ENCODE measurements around the gene HINT3.
"Not testable (repeated sequence)": the region's sequence is repeated elsewhere in the genome, so short reads cannot be mapped to it uniquely, and the experiment has no call there.

HINT3 gene

DNA sequence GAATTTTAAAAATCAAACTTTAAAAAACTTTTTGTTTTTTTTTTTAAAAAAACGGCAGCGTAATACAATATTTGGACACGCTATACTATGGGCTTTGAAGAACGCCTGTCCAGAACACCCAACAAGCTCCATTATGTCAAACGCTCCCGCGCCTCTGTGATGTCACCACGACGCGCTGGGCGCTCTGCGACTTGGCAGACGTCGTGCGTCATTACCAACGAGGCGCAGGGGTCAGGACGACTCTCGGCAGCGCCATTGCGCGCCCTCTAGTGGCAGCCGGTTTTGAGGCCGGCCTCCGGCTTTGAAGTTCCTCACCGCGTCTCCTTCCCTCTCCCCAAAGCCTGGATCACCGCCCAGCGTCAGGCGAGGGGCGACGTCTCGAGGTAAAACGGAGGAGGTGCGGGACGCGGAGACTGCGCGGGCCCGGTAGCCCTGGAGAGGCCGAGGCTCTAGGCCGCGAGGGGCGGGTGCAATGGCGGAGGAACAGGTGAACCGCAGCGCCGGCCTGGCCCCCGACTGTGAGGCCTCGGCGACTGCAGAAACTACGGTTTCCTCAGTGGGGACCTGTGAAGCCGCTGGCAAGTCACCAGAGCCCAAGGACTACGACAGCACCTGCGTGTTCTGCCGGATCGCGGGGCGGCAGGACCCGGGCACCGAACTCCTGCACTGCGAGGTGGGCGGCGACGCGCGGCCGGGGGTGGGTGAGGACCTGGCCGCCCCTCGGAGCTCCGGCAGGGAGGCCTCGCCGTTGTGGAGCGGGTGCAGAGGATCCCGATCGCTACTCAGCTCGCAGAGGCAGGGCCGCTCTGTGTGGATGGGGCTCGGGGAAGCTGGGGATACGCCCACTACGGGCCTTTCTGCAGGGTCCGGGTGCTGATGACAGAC lies at the start of gene HINT3:
Gene HINT3, plus strand, starts transcription at position 265 of the 885 bp plus-strand sequence. Its CDS starts 208 bp downstream, at position 473.
- CTCF ChIA-PET = interaction anchor here (0.6 to 3.5 kb wide), 48 partner anchors 8 to 691 kb away, joined by 3 to 42 read pairs (median 4); partner anchors contain the start of genes NCOA7 and TRMT11
- POLR2A ChIA-PET = interaction anchor here (0.6 to 3.9 kb wide), 38 partner anchors 8 to 648 kb away, joined by 3 to 55 read pairs (median 5); partner anchors contain the start of genes NCOA7 and TRMT11
- peak; percentile 97 for DNase-seq (ENCODE audit: extremely low spot score)
- TF ChIP-seq CTBP1 (IDR thresholded peaks at IDR 0.05; ENCODE audit: borderline replicate concordance) = peak; percentile 72
- peak; percentile 91 for TF ChIP-seq TARDBP (IDR thresholded peaks at IDR 0.05)
- peak; percentile 99 for TF ChIP-seq LEF1 (IDR thresholded peaks at IDR 0.05; ENCODE audit: borderline replicate concordance)
- no peak for TF ChIP-seq FOXM1 (IDR thresholded peaks at IDR 0.05; ENCODE audit: borderline replicate concordance)
- TF ChIP-seq ARNT (IDR thresholded peaks at IDR 0.05) = peak; percentile 60; the same call in 1 of the 2 replicates
- TF ChIP-seq, protein P1, sequence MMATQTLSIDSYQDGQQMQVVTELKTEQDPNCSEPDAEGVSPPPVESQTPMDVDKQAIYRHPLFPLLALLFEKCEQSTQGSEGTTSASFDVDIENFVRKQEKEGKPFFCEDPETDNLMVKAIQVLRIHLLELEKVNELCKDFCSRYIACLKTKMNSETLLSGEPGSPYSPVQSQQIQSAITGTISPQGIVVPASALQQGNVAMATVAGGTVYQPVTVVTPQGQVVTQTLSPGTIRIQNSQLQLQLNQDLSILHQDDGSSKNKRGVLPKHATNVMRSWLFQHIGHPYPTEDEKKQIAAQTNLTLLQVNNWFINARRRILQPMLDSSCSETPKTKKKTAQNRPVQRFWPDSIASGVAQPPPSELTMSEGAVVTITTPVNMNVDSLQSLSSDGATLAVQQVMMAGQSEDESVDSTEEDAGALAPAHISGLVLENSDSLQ (IDR thresholded peaks at IDR 0.05) = peak; percentile 53; the same call in 1 of the 2 replicates
- no peak for TF ChIP-seq HDGF (IDR thresholded peaks at IDR 0.05; ENCODE audit: borderline replicate concordance)
- TF ChIP-seq BHLHE40 (IDR thresholded peaks at IDR 0.05; ENCODE audit: borderline replicate concordance) = no peak
- TF ChIP-seq SUZ12 (IDR thresholded peaks at IDR 0.05) = no peak
- TF ChIP-seq FOXA1 (IDR thresholded peaks at IDR 0.05) = no peak
- TF ChIP-seq ZNF384 (IDR thresholded peaks at IDR 0.05) = no peak; the same call in 1 of the 2 replicates
- TF ChIP-seq SP1 (IDR thresholded peaks at IDR 0.05) = no peak
- no peak for TF ChIP-seq ELF4 (IDR thresholded peaks at IDR 0.05)
- TF ChIP-seq NFRKB (IDR thresholded peaks at IDR 0.05) = no peak
- TF ChIP-seq L3MBTL2 (conservative IDR thresholded peaks at IDR 0.05) = peak; percentile 83
- TF ChIP-seq FOXK2 (IDR thresholded peaks at IDR 0.05) = no peak

DNA sequence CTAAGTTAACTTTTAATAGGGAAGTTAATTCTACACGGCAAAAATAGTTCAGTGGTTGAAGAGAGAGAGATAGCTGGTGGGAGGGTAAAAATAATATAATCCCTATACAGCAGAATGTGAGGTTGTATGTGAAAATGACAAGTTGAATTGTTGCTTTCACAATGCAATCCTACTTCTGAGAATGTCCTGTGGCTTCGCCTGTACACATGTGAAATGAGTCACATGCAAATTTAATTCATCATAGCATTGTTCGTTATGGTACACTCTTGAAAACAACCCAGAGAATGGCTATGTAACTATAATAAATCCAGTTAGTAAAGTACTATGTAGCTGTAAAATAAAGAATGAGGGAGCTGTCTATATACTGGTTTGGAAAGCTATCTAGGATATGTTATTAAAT lies 46.0 kb upstream of the HINT3 start:
- CTCF ChIA-PET = interaction anchor here (0.9 to 2.1 kb wide), 4 partner anchors 46 to 1379 kb away, joined by 3 to 12 read pairs (median 5); partner anchors contain the start of gene HINT3

DNA sequence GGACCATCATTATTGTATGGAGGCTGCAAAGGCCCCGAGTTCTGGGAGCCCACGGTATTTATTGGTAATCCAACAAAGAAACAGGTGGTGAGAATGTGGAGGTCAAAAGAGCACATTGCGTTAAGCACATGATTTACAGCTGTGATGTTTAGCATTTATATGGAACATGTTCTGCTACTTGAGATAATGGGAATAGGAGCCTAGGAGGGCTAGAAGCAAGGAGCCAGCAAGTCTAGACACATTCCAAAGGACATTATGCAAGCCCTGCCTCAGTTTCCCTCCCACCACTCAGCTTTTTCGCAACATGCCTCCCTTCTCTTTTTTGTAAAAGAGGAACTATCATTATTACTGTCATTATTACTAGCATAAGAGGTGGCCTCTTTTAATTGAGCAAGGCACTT lies 45.5 kb upstream of the HINT3 start:
- ChIA-PET CTCF (interaction anchor here (0.9 to 2.1 kb wide), 4 partner anchors 45 to 1378 kb away, joined by 3 to 12 read pairs (median 5); partner anchors contain the start of gene HINT3), POLR2A (interaction anchor here (0.7 to 3.0 kb wide), 3 partner anchors 45 to 129 kb away, joined by 3 to 8 read pairs (median 3); partner anchors contain the start of gene HINT3)
- DNase-seq (ENCODE audit: extremely low spot score) = not testable (repeated sequence)
- TF ChIP-seq, protein P1 (IDR thresholded peaks at IDR 0.05) = peak; percentile 62

More for the DNA sequence above, 46.0 kb upstream of the HINT3 start:
- POLR2A ChIA-PET = interaction anchor here (0.8 to 3.0 kb wide), 3 partner anchors 46 to 129 kb away, joined by 3 to 8 read pairs (median 3); partner anchors contain the start of gene HINT3
- no peak for DNase-seq (ENCODE audit: extremely low spot score)
- TF ChIP-seq LEF1 (IDR thresholded peaks at IDR 0.05; ENCODE audit: borderline replicate concordance) = no peak

DNA sequence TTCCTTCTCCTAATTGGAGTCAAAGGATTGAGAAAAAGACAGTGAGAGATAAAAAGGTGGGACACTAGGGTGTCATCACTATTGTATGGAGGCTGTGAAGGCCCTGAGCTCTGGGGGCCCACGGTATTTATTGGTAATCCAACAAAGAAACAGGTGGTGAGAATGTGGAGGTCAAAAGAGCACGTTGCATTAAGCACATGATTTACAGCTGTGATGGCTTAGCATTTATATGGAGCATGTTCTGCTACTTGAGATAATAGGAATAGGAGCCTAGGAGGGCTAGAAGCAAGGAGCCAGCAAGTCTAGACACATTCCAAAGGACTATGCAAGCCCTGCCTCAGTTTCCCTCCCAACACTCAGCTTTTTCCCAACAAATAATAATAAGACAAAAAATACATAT lies 44.1 kb upstream of the HINT3 start:
- TF ChIP-seq ARNT (IDR thresholded peaks at IDR 0.05) = 0 out of 2 replicates have a peak, but pooled peaks have one; percentile 6
- TF ChIP-seq, protein P1 (IDR thresholded peaks at IDR 0.05) = 0 out of 2 replicates have a peak, but pooled peaks have one; percentile 32
- POLR2A ChIA-PET = interaction anchor here (0.8 to 3.0 kb wide), 2 partner anchors 44 to 45 kb away, joined by 3 to 8 read pairs; partner anchors contain the start of gene HINT3
- DNase-seq (ENCODE audit: extremely low spot score) = not testable (repeated sequence)
- CTCF ChIA-PET = interaction anchor here (1.9 kb wide), 1 partner anchor 45 kb away, joined by 6 read pairs; no protein-coding TSS in a partner anchor

DNA sequence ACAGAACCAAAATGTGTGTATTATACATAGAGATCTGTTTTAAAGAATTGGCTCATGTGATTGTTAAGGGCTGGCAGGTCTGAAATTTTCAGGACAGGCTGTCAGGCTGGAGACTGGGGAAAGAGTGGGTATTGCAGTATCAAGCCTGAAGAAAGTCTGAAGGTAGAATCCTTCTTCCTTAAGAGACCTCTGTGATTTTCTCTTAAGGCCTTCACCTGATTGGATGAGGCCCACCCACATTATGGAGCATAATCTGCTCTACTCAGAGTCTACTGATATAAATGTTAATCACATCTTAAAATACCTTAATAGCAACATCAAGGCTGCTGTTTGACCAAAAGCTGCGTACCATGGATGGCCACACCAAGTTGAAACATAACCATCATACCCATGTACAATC lies 43.4 kb upstream of the HINT3 start:
- TF ChIP-seq ARNT (IDR thresholded peaks at IDR 0.05) (no peak), ZNF384 (IDR thresholded peaks at IDR 0.05) (no peak), TARDBP (IDR thresholded peaks at IDR 0.05) (no peak), NFRKB (IDR thresholded peaks at IDR 0.05) (no peak), BHLHE40 (IDR thresholded peaks at IDR 0.05; ENCODE audit: borderline replicate concordance) (no peak), FOXA1 (IDR thresholded peaks at IDR 0.05) (no peak), FOXM1 (IDR thresholded peaks at IDR 0.05; ENCODE audit: borderline replicate concordance) (no peak), ELF4 (IDR thresholded peaks at IDR 0.05) (no peak), LEF1 (IDR thresholded peaks at IDR 0.05; ENCODE audit: borderline replicate concordance) (no peak)
- TF ChIP-seq, protein P1 (IDR thresholded peaks at IDR 0.05) = no peak
- ChIA-PET POLR2A (interaction anchor here (1.2 kb wide), 1 partner anchor 30 kb away, joined by 3 read pairs; no protein-coding TSS in a partner anchor), CTCF (interaction anchor here (0.7 to 2.2 kb wide), 2 partner anchors 44 to 54 kb away, joined by 6 to 19 read pairs; partner anchors contain the start of gene HINT3)
- DNase-seq (ENCODE audit: extremely low spot score) = no peak

All from HEK293T (cell line).